Stimulated activated CD8-positive, alpha-beta memory T cell treated with anti-CD3 and anti-CD28 coated beads, Interleukin-7, amount 100 ng/mL, for 48 hours (primary cell): ENCODE results near the gene ABCG1.
"Not testable (repeated sequence)": the region's sequence is repeated elsewhere in the genome, so short reads cannot be mapped to it uniquely, and the experiment has no call there.

ENCODE experiments used
- DNase-seq, 2 donors: peaks; one replicate each; pipeline ENCODE4 v3.0.0-alpha.2; 2020; ENCODE audit warnings: low read depth in 1 of 2; ENCODE audit errors: extremely low read depth in 1 of 2

ABCG1 gene

GRCh38 chr21:42288962-42289361, 70.0 kb downstream of the ABCG1 start:
- DNase-seq, result no peak

- no peak for DNase-seq
Observed at GRCh38 chr21:42289926-42290325, 71.0 kb downstream of the ABCG1 start.

- no peak for DNase-seq
Observed at GRCh38 chr21:42290505-42290904, 71.6 kb downstream of the ABCG1 start.

- DNase-seq, result no peak
Observed at GRCh38 chr21:42291003-42291750, 72.2 kb downstream of the ABCG1 start.

- no peak for DNase-seq
Observed at GRCh38 chr21:42291751-42292562, 73.0 kb downstream of the ABCG1 start.

GRCh38 chr21:42292563-42293142, 73.7 kb downstream of the ABCG1 start:
- not testable (repeated sequence) for DNase-seq

- DNase-seq, result no peak
Observed at GRCh38 chr21:42293649-42294272, 74.8 kb downstream of the ABCG1 start.

- DNase-seq, result no peak
Observed at GRCh38 chr21:42294273-42294880, 75.4 kb downstream of the ABCG1 start.

GRCh38 chr21:42295845-42296244, 76.9 kb downstream of the ABCG1 start:
- DNase-seq, result no peak

GRCh38 chr21:42296501-42296900, 77.6 kb downstream of the ABCG1 start:
- DNase-seq, result no peak

- DNase-seq, result no peak
Observed at GRCh38 chr21:42297377-42297776, 78.4 kb downstream of the ABCG1 start.

- no peak for DNase-seq
Observed at GRCh38 chr21:42298237-42298636, 79.3 kb downstream of the ABCG1 start.

- DNase-seq, result no peak
Observed at GRCh38 chr21:42298657-42299056, 79.7 kb downstream of the ABCG1 start.

GRCh38 chr21:42299324-42300044, 80.5 kb downstream of the ABCG1 start:
- peak in 1 of 2 donors; percentile 19 for DNase-seq

GRCh38 chr21:42300045-42300583, 81.2 kb downstream of the ABCG1 start:
- no peak for DNase-seq

- no peak for DNase-seq
Observed at GRCh38 chr21:42300956-42301355, 82.0 kb downstream of the ABCG1 start.

GRCh38 chr21:42301371-42302075, 82.6 kb downstream of the ABCG1 start:
- no peak for DNase-seq

GRCh38 chr21:42302076-42302650, 83.2 kb downstream of the ABCG1 start:
- DNase-seq, result no peak

GRCh38 chr21:42302794-42303193, 83.9 kb downstream of the ABCG1 start:
- DNase-seq, result no peak
